HL-60 (cell line): ENCODE data around the gene CHL1.

Experiments
- DNase-seq, 2 experiments: peaks; one replicate each; pipeline ENCODE4 v3.0.0-alpha.2; 2010 to 2020; ENCODE audit warnings: low read depth in 1 of 2, low spot score in 1 of 2
- H3K27ac ChIP-seq: fragments of 250-450 bp; sonication (Bioruptor Pico); replicated peaks from 2 replicates; pipeline ENCODE4 v1.5.1; 2020; ENCODE audit warnings: mild to moderate bottlenecking, moderate library complexity
- H3K27me3 ChIP-seq: fragments of 250-450 bp; sonication (Bioruptor Pico); 2 replicates; pipeline ENCODE4 v1.5.1; 2021; ENCODE audit warnings: mild to moderate bottlenecking, moderate library complexity; ENCODE audit not compliant: insufficient read depth, poor library complexity, severe bottlenecking
- H3K4me3 ChIP-seq: replicated peaks from 2 replicates; pipeline ENCODE4 v1.5.1; 2011; ENCODE audit warnings: mild to moderate bottlenecking, control low read depth, low read length; ENCODE audit not compliant: insufficient read depth
- CTCF ChIP-seq: IDR thresholded peaks from one replicate; pipeline ENCODE4 v1.5.1; 2011; ENCODE audit warnings: low read length, control low read depth, inconsistent platforms; ENCODE audit not compliant: insufficient read depth
- GABPA ChIP-seq: IDR thresholded peaks from 2 replicates; pipeline ENCODE4 v1.6.1; 2012; ENCODE audit warnings: low read depth
- POLR2AphosphoS5 ChIP-seq: IDR thresholded peaks from 2 replicates; pipeline ENCODE4 v1.6.1; 2012; ENCODE audit warnings: low read depth
- SPI1 ChIP-seq: IDR thresholded peaks from 2 replicates; pipeline ENCODE4 v1.6.1; 2012; ENCODE audit warnings: low read depth, mild to moderate bottlenecking, borderline replicate concordance
- TF ChIP-seq, protein P1 (sequence below): IDR thresholded peaks from 2 replicates; pipeline ENCODE4 v1.6.1; 2012; ENCODE audit warnings: low read depth; ENCODE audit not compliant: insufficient replicate concordance

The CHL1 gene

GRCh38 chr3:236881-237280, 40.3 kb downstream of the CHL1 start:
- no peak for TF ChIP-seq GABPA
- no peak for TF ChIP-seq SPI1
- no peak for TF ChIP-seq POLR2AphosphoS5
- TF ChIP-seq CTCF: no peak
- TF ChIP-seq, protein P1, sequence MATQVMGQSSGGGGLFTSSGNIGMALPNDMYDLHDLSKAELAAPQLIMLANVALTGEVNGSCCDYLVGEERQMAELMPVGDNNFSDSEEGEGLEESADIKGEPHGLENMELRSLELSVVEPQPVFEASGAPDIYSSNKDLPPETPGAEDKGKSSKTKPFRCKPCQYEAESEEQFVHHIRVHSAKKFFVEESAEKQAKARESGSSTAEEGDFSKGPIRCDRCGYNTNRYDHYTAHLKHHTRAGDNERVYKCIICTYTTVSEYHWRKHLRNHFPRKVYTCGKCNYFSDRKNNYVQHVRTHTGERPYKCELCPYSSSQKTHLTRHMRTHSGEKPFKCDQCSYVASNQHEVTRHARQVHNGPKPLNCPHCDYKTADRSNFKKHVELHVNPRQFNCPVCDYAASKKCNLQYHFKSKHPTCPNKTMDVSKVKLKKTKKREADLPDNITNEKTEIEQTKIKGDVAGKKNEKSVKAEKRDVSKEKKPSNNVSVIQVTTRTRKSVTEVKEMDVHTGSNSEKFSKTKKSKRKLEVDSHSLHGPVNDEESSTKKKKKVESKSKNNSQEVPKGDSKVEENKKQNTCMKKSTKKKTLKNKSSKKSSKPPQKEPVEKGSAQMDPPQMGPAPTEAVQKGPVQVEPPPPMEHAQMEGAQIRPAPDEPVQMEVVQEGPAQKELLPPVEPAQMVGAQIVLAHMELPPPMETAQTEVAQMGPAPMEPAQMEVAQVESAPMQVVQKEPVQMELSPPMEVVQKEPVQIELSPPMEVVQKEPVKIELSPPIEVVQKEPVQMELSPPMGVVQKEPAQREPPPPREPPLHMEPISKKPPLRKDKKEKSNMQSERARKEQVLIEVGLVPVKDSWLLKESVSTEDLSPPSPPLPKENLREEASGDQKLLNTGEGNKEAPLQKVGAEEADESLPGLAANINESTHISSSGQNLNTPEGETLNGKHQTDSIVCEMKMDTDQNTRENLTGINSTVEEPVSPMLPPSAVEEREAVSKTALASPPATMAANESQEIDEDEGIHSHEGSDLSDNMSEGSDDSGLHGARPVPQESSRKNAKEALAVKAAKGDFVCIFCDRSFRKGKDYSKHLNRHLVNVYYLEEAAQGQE: no peak

DNA sequence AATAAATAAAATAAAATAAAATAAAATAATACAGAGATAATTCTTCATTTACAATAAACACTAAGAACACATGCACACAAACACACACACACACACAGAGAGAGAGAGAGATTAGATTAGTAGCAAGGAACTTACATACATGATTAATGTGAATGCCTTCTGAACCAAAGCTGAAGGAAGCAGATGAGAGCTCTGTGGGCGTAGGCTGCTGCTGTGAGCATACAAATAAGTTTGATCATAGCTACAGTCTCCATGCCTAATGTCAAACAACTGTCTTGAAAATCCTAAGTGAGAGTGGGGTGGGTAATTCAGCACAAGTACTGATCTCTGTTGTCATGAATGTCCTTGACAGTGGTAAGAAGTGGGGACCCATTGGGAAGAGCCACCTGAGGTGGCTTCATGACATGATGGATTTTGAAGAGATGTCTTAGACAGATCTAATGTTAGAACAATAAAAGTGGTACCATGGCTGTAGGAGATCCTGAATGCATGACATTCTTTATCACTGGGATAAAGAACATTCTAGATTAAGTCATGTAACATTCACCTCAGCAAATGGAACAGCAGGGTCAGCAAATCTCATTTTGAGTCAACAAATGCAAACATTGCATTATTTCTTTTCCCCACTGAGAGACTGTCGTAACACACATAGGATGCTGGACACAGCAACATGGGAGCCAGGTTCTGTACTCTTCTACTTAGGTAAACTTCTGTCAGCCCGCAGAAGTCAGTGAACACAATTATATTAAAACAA, 46.2 kb downstream of the CHL1 start:
- H3K4me3 ChIP-seq: no peak overlapping the region
- H3K27me3 ChIP-seq: no peaks in the 10 kb centered on the region
- TF ChIP-seq POLR2AphosphoS5 (no peak), CTCF (no peak), SPI1 (no peak), GABPA (no peak)
- TF ChIP-seq, protein P1: no peak
- DNase-seq: no peak
- H3K27ac ChIP-seq: no peak overlapping the region

More at GRCh38 chr3:236881-237280, 40.3 kb downstream of the CHL1 start:
- no peaks in the 10 kb centered on the region for H3K27me3 ChIP-seq
- DNase-seq: no peak
- H3K27ac ChIP-seq: no peak overlapping the region
- no peak overlapping the region for H3K4me3 ChIP-seq

GRCh38 chr3:243356-243725, 46.8 kb downstream of the CHL1 start:
- TF ChIP-seq SPI1 (no peak), CTCF (no peak), GABPA (no peak), POLR2AphosphoS5 (no peak)
- TF ChIP-seq, protein P1: no peak
- no peak for DNase-seq
- H3K4me3 ChIP-seq: no peak overlapping the region
- no peak overlapping the region for H3K27ac ChIP-seq
- H3K27me3 ChIP-seq: no peaks in the 10 kb centered on the region
